HUDEP-2 (cell line): Measurements from ENCODE around the gene RBM43.
"Not testable (repeated sequence)": the region's sequence is repeated elsewhere in the genome, so short reads cannot be mapped to it uniquely, and the experiment has no call there.

Experiments used
- DNase-seq, 76 experiments: peaks; one replicate each; lab custom pipeline; 2025; ENCODE audit not compliant: unreplicated experiment in 76 of 76; lab: John Stamatoyannopoulos, UW

Gene RBM43

GRCh38 chr2:151261231-151261976 is at the start of gene RBM43:
Gene RBM43 (minus strand): TSS chr2:151261863. CDS start chr2:151261727, 136 bp downstream.
- DNase-seq: peak in 75 of 76 experiments; percentile 45 to 92 (median 79)

DNA sequence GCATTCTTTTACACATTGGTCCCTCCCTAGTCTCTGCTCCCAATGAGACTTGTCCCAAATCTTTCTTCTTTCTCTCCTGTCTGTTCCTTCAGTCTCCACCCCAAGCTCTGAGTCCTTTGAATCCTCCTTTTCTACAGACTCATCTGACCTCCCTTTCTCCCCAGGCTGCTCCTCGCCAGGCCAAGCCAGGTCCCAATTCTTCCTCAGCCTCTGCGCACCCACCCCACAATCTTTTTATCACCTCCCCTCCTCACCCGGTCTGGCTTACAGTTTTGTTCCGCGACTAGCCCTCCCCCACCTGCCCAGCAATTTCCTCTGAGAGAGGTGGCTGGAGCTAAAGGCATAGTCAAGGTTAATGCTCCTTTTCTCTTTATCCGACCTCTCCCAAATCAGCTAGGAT is 48.6 kb upstream of the RBM43 start:
- not testable (repeated sequence) for DNase-seq

- no peak for DNase-seq
Observed at GRCh38 chr2:151306621-151307020, 45.0 kb upstream of the RBM43 start.

- DNase-seq: no peak
Observed at GRCh38 chr2:151305129-151305691, 43.5 kb upstream of the RBM43 start.

DNA sequence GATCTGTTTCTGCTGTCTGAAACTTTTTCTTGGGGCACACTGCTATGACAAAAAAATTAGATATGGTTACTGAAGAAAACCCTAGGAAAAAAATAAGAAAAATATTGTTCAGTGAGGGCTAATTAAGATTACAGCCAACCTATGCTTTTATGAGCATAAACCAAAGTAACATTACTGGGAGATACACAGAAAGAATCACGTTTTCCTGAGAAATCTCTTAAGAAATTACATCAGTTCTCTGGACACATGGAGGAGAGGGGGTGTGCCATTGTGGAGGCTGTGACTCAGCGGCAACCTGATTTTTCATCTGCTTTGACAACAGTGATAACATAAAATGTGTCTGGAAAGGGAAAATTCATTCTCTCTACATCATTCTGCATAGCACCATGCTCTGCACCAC is 41.2 kb upstream of the RBM43 start:
- DNase-seq: peak in 1 of 76 experiments; percentile 10

GRCh38 chr2:151302404-151302803 is 40.7 kb upstream of the RBM43 start:
- DNase-seq: no peak

GRCh38 chr2:151299920-151300539 is 38.4 kb upstream of the RBM43 start:
- DNase-seq: no peak

DNA sequence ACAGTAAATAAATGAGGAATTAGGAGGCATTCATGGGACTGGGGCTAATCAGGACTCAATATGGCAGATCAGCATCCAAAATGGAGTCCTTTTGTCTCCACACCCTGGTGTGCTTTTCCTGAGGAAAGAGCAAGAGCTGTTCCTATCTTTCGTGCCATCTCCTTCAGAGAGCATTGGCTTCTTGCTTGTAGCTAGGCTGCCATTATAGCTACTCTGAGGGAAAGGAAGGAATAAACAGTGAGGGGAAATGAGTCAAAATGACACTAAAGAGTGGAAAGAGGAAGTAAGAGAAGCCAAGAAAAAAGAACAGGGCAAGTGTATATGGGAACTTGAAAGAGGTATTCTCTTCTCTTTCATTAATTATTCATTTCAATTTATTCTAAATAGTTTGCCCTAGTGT is 36.2 kb upstream of the RBM43 start:
- DNase-seq: peak in 2 of 76 experiments; percentile 8 to 27

- DNase-seq: not testable (repeated sequence)
Observed at GRCh38 chr2:151295926-151296325, 34.3 kb upstream of the RBM43 start.

DNA sequence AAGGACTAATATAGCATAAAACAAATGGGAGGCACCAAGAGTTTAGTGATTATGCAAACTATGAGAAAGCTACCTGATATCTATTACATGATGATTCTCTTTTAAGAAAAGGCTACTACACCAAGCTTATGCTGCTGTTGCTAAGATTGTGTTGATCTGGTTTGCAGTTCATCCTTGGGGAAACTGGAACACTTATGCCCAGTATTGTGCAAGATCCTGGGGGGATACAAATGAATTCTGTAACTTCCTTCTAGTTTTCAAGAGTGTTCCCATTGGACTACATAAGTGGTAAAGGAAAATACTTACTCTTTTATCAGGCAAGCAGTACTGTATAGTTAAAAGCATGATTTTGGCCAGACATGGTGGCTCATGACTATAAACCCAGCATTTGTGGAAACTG is 30.9 kb upstream of the RBM43 start:
- no peak for DNase-seq

DNA sequence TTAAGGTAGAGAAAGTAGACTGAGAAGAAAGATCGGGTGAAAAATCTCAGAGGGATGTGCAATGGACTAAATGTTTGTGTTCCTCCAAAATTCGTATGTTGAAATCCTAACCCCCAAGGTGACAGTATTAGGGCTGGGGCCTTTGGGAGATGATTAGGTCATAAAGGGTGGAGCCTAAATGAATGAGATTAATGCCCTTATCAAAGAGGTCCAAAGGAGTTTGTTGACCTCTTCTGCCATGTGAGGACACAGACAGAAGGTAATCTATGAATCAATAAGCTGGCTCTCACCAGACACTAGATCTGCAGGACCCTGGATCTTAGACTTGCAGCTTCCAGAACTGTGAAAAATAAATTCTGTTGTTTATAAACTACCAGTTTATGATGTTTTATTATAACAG is 30.5 kb upstream of the RBM43 start:
- DNase-seq: peak in 16 of 76 experiments; percentile 7 to 52 (median 28)

DNA sequence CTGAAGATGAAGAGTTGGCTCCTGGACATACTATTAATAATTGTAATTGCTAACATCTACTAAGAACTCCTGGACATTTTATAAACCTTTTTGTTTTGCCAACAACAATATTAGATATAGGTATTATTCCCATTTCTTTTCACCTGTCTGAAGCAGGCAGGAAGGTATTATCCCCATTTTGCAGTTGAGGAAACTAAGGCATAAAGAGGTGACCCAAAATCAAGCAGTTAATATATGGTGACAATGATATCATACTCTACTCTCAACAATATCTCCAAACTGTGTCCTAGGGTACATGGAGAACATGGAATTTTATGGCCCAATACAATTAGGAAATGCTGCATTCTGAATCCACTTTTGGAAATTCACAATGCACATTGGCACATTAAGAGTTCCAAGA is 29.6 kb upstream of the RBM43 start:
- DNase-seq: no peak

DNA sequence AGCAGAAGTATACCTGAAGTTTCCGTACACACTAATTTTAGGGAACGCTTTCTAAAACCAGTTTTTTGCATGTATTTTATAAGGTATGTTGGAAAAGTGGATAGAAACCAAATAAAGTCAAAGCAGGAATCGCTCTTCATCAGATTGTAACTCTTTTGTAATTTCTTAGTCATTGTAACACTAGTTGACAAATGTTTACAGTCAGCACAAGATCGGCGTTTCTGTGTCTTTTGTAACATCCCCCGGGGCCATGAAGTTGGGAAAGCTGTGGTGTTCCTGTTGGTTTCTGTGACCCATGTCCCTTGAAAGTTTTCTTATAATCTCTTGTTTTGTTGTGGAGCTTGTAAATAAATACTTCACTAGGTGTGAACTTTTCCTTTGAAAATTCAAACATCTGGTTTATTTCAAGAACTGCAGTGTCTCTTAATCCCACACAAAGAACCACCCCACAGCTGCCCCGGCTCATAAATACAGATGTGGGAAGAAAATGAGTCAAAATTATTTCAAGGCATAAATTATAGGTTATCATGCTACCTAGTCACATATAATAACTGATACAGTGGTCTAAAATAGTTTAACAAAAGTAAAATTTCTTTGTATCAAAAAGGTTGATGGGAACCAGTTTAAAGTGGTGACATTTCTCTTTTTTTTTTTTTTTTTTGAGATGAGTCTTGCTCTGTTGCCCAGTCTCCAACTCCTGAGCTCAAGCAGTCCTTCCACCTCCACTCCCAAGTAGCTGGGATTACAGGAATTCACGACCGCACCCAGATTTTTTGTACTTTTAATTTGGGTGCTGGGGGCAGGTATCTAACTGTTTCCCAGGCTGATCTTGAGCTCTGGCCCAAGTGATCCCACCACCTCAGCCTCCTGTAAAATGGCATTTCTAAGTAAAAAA is 28.6 kb upstream of the RBM43 start:
- peak in 21 of 76 experiments; percentile 3 to 63 (median 29) for DNase-seq

GRCh38 chr2:151287513-151288250 is 26.0 kb upstream of the RBM43 start:
- peak in 1 of 76 experiments; percentile 10 for DNase-seq

DNA sequence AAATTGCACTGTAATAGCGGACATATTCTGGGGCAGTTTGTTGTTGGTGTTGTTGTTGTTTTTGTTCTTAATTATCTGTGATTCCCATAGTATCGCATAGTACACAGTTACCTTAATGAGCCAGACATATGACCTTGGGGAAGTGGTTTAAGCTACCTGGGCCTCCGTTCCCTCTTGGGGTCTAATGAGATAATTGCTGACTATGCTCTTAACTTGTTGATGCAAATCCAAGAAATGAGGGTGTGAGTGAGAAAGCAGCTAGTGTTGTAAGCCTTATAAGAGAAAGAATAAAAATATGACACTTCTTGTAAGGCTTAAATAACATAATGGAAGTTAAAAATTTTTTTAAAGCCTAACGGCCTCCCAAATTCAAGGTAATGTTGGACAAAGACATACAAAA is 20.7 kb upstream of the RBM43 start:
- no peak for DNase-seq

DNA sequence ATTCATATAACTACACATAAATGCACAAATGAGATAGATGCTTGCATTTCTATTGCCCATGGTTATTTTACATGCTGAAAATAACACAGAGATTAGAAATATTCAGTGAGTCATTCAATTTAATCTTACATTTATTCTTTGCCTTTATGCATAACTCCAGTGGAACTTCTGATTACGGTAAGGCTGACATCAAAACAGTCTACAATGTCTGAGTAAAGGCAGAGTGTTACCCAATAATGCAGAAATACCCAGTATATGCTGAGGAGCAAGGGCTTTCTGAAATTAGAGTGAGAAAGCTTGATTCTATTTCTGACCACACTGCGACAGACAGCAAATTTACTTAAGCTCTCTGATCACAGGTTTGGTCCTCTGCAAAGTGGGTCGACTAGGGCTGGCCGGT is 18.6 kb upstream of the RBM43 start:
- no peak for DNase-seq

- DNase-seq: no peak
Observed at GRCh38 chr2:151278487-151278886, 16.8 kb upstream of the RBM43 start.

- no peak for DNase-seq
Observed at GRCh38 chr2:151277067-151277466, 15.4 kb upstream of the RBM43 start.

DNA sequence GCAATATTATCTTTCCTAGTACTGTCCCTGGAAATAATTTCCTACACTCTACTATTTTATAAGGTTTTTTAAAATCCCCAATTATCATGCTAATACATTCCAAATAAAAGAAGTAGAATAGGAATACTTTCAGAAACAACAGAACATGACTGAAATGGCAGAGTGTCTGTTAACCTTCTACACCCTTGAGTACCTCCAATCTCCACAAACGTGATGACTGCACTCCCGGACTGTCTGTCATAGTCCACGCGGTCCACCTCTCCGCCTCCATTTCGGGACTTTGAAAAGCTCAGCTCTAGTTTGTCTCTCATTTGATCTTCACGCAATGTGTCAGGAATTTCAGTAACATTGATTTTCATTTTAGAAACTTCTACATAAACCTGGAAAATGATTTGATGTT is 13.6 kb upstream of the RBM43 start:
- no peak for DNase-seq

- no peak for DNase-seq
Observed at GRCh38 chr2:151271824-151272223, 10.2 kb upstream of the RBM43 start.
